ENCODE results near the gene LRRC46. TPM values are rescaled to one million over a fixed set of nuclear protein-coding genes. Genes with fewer than 3 reads are reported as not detected.

LRRC46 gene
- total and polyA plus RNA-seq, 2 experiments from 2014 or later = 0.95 TPM; not detected in 1

DNA sequence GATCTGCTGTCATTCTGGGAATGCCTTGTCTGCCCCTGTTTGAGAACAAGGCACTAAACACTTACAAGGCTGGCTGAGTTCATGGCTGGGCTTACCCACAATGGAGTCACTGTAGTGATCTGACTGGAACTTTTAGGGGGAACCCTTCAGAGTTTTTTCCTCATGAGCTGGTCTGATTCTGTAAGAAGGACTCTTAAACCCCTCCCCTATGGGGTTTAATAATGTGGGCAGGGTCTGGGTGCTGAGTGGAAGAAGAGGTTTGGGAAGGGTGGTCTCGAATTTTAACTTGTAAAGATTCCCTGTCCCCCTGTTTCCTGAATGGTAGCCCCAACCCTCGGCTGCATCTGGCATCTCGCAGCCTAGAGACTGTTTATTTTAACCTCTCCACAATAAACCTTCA, 40.4 kb upstream of the LRRC46 start:
- H2AFZ ChIP-seq = no peak overlapping the region
- H3K4me1 ChIP-seq (ENCODE audit: insufficient read depth) = no peaks in the 10 kb centered on the region
- H3F3A ChIP-seq (ENCODE audit: insufficient read depth) = no peaks in the 10 kb centered on the region
- no peak overlapping the region for H3K4me3 ChIP-seq
- no peaks in the 10 kb centered on the region for H3K79me2 ChIP-seq (ENCODE audit: insufficient read depth)
- H3K27ac ChIP-seq = no peak overlapping the region
- no peak for DNase-seq
- H3K4me2 ChIP-seq (ENCODE audit: unreplicated experiment) = no peak overlapping the region
- TF ChIP-seq EZH2 (IDR thresholded peaks at IDR 0.05; ENCODE audit: insufficient read depth, poor library complexity, severe bottlenecking) (no peak), EZH2phosphoT487 (IDR thresholded peaks at IDR 0.05; ENCODE audit: insufficient read depth, low read depth) (no peak)
- WGBS, 2 experiments (ENCODE audit: low coverage in 1 of 2, low lambda C conversion rate in 2 of 2, missing lambda C conversion rate in 2 of 2) = 2 to 5% methylated on average over 3 of the region's 3 CpGs
- in situ Hi-C loops (cut with MboI) = no loop called here
- no peak overlapping the region for H3K9ac ChIP-seq
- no peaks in the 10 kb centered on the region for H3K9me2 ChIP-seq (ENCODE audit: insufficient read depth)
- H3K27me3 ChIP-seq (replicated peaks; ENCODE audit: insufficient read depth) = peaks cover 76% of the 10 kb centered on the region
- H3K9me3 ChIP-seq (ENCODE audit: low read depth) = no peaks in the 10 kb centered on the region
- no peaks in the 10 kb centered on the region for H4K20me1 ChIP-seq (ENCODE audit: insufficient read depth)
- no peaks in the 10 kb centered on the region for H3K36me3 ChIP-seq (ENCODE audit: low read depth)

GRCh38 chr17:47792457-47792856, 39.0 kb upstream of the LRRC46 start:
- H3K4me1 ChIP-seq (ENCODE audit: insufficient read depth) = no peaks in the 10 kb centered on the region
- peaks cover 68% of the 10 kb centered on the region for H3K27me3 ChIP-seq (replicated peaks; ENCODE audit: insufficient read depth)
- WGBS, 2 experiments (ENCODE audit: low coverage in 1 of 2, low lambda C conversion rate in 2 of 2, missing lambda C conversion rate in 2 of 2) = 44 to 59% methylated on average over 1 of the region's 1 CpG
- no peak overlapping the region for H3K27ac ChIP-seq
- TF ChIP-seq EZH2 (IDR thresholded peaks at IDR 0.05; ENCODE audit: insufficient read depth, poor library complexity, severe bottlenecking) (no peak), EZH2phosphoT487 (IDR thresholded peaks at IDR 0.05; ENCODE audit: insufficient read depth, low read depth) (no peak)
- no peaks in the 10 kb centered on the region for H3K9me3 ChIP-seq (ENCODE audit: low read depth)
- H3K9ac ChIP-seq = no peak overlapping the region
- no peak overlapping the region for H3K4me2 ChIP-seq (ENCODE audit: unreplicated experiment)
- no peak overlapping the region for H2AFZ ChIP-seq
- in situ Hi-C loops (cut with MboI) = no loop called here
- no peak overlapping the region for H3K4me3 ChIP-seq
- H3K36me3 ChIP-seq (ENCODE audit: low read depth) = no peaks in the 10 kb centered on the region
- H3F3A ChIP-seq (ENCODE audit: insufficient read depth) = no peaks in the 10 kb centered on the region
- no peak for DNase-seq
- H3K9me2 ChIP-seq (ENCODE audit: insufficient read depth) = no peaks in the 10 kb centered on the region
- H3K79me2 ChIP-seq (ENCODE audit: insufficient read depth) = no peaks in the 10 kb centered on the region
- no peaks in the 10 kb centered on the region for H4K20me1 ChIP-seq (ENCODE audit: insufficient read depth)

DNA sequence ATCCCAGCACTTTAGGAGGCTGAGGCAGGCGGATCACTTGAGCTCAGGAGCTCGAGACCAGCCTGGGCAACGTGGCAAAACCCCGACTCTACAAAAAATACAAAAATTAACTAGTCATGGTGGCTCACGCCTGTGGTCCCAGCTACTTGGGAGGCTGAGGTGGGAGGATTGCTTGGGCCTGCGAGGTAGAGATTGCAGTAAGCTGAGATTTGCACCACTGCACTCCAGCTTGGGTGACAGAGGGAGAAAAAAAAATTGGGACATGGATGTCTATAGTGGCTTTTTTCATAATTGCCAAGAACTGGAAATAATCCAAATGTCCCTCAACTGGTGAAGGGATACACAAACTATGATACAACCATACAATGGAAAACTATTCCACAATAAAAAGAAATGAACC, 38.5 kb upstream of the LRRC46 start:
- Histone ChIP-seq H4K20me1 (ENCODE audit: insufficient read depth) (no peaks in the 10 kb centered on the region), H3K4me3 (no peak overlapping the region), H3K9me3 (ENCODE audit: low read depth) (no peaks in the 10 kb centered on the region), H3K27ac (no peak overlapping the region), H3F3A (ENCODE audit: insufficient read depth) (no peaks in the 10 kb centered on the region), H3K36me3 (ENCODE audit: low read depth) (no peaks in the 10 kb centered on the region), H2AFZ (no peak overlapping the region), H3K9me2 (ENCODE audit: insufficient read depth) (no peaks in the 10 kb centered on the region), H3K9ac (no peak overlapping the region), H3K27me3 (replicated peaks; ENCODE audit: insufficient read depth) (peaks cover 68% of the 10 kb centered on the region), H3K79me2 (ENCODE audit: insufficient read depth) (no peaks in the 10 kb centered on the region), H3K4me2 (ENCODE audit: unreplicated experiment) (no peak overlapping the region), H3K4me1 (ENCODE audit: insufficient read depth) (no peaks in the 10 kb centered on the region)
- no peak for DNase-seq
- WGBS, 2 experiments (ENCODE audit: low coverage in 1 of 2, low lambda C conversion rate in 2 of 2, missing lambda C conversion rate in 2 of 2) = 20 to 31% methylated on average over 6 of the region's 6 CpGs
- in situ Hi-C loops (cut with MboI) = no loop called here
- TF ChIP-seq EZH2 (IDR thresholded peaks at IDR 0.05; ENCODE audit: insufficient read depth, poor library complexity, severe bottlenecking) = no peak

DNA sequence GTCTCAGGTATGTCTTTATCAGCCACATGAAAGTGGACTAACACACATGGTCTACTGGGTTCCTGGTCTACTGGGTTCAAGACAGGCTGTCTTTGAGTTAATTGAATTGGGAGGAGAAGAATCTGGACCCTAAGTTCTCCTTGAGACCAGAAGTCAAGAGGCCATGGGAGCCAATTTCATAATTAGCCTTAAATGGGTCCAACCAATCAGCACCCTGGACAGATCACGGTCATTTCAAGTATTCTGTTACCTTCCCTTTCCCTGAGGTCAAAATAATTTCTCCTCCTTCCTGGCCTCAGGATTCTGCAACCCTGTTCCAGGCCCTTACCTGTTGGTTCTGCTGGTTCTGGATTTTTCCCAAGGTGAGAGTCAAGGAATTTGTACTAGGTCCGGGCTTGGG, 33.7 kb upstream of the LRRC46 start:
- no peaks in the 10 kb centered on the region for H3K4me1 ChIP-seq (ENCODE audit: insufficient read depth)
- no peak overlapping the region for H3K9ac ChIP-seq
- H3K27ac ChIP-seq = no peak overlapping the region
- no peak for TF ChIP-seq EZH2 (IDR thresholded peaks at IDR 0.05; ENCODE audit: insufficient read depth, poor library complexity, severe bottlenecking)
- TF ChIP-seq EZH2phosphoT487 (IDR thresholded peaks at IDR 0.05; ENCODE audit: insufficient read depth, low read depth) = no peak
- H3K27me3 ChIP-seq (replicated peaks; ENCODE audit: insufficient read depth) = peaks cover 33% of the 10 kb centered on the region
- H3K9me2 ChIP-seq (ENCODE audit: insufficient read depth) = no peaks in the 10 kb centered on the region
- no peak overlapping the region for H2AFZ ChIP-seq
- 53 to 59% methylated on average over 2 of the region's 2 CpGs for WGBS, 2 experiments (ENCODE audit: low coverage in 1 of 2, low lambda C conversion rate in 2 of 2, missing lambda C conversion rate in 2 of 2)
- H3F3A ChIP-seq (ENCODE audit: insufficient read depth) = no peaks in the 10 kb centered on the region
- no peaks in the 10 kb centered on the region for H3K9me3 ChIP-seq (ENCODE audit: low read depth)
- in situ Hi-C loops (cut with MboI) = no loop called here
- H3K36me3 ChIP-seq (ENCODE audit: low read depth) = no peaks in the 10 kb centered on the region
- DNase-seq = no peak
- H3K4me2 ChIP-seq (ENCODE audit: unreplicated experiment) = no peak overlapping the region
- H3K79me2 ChIP-seq (ENCODE audit: insufficient read depth) = no peaks in the 10 kb centered on the region
- H4K20me1 ChIP-seq (ENCODE audit: insufficient read depth) = no peaks in the 10 kb centered on the region
- H3K4me3 ChIP-seq = no peak overlapping the region

GRCh38 chr17:47800686-47801085, 30.8 kb upstream of the LRRC46 start:
- DNase-seq = no peak
- Histone ChIP-seq H3K4me2 (ENCODE audit: unreplicated experiment) (no peak overlapping the region), H3K9me2 (ENCODE audit: insufficient read depth) (no peaks in the 10 kb centered on the region), H3K79me2 (ENCODE audit: insufficient read depth) (no peaks in the 10 kb centered on the region), H3K4me1 (ENCODE audit: insufficient read depth) (no peaks in the 10 kb centered on the region), H3K36me3 (ENCODE audit: low read depth) (no peaks in the 10 kb centered on the region), H3K9ac (no peak overlapping the region), H4K20me1 (ENCODE audit: insufficient read depth) (no peaks in the 10 kb centered on the region), H3F3A (ENCODE audit: insufficient read depth) (no peaks in the 10 kb centered on the region), H3K4me3 (no peak overlapping the region), H3K9me3 (ENCODE audit: low read depth) (no peaks in the 10 kb centered on the region), H3K27ac (no peak overlapping the region), H2AFZ (no peak overlapping the region), H3K27me3 (replicated peaks; ENCODE audit: insufficient read depth) (peaks cover 5% of the 10 kb centered on the region; the same call in 1 of the 2 replicates)
- in situ Hi-C loops (cut with MboI) = no loop called here
- TF ChIP-seq EZH2 (IDR thresholded peaks at IDR 0.05; ENCODE audit: insufficient read depth, poor library complexity, severe bottlenecking) = no peak
- no peak for TF ChIP-seq EZH2phosphoT487 (IDR thresholded peaks at IDR 0.05; ENCODE audit: insufficient read depth, low read depth)
- 73 to 75% methylated on average over 12 of the region's 12 CpGs for WGBS, 2 experiments (ENCODE audit: low coverage in 1 of 2, low lambda C conversion rate in 2 of 2, missing lambda C conversion rate in 2 of 2)
